ENCODE results near the gene ACTN1.

DNA sequence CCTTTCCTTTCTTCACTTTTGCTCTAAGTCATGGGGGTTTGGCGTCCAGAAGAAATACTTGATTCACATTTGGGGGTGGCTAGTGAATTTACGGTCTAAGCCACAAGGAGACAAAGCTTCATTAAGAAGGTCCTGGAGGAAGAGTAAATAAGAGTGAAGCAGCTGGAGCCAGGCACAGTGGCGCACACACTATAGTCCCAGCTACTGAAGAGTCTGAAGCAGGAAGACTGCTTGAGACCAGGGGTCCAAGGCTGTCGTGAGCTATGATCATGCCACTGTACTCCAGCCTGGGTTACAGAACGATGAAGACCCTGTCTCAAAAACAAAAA, 23.3 kb downstream of the ACTN1 start:
- TF ChIP-seq, protein P1, sequence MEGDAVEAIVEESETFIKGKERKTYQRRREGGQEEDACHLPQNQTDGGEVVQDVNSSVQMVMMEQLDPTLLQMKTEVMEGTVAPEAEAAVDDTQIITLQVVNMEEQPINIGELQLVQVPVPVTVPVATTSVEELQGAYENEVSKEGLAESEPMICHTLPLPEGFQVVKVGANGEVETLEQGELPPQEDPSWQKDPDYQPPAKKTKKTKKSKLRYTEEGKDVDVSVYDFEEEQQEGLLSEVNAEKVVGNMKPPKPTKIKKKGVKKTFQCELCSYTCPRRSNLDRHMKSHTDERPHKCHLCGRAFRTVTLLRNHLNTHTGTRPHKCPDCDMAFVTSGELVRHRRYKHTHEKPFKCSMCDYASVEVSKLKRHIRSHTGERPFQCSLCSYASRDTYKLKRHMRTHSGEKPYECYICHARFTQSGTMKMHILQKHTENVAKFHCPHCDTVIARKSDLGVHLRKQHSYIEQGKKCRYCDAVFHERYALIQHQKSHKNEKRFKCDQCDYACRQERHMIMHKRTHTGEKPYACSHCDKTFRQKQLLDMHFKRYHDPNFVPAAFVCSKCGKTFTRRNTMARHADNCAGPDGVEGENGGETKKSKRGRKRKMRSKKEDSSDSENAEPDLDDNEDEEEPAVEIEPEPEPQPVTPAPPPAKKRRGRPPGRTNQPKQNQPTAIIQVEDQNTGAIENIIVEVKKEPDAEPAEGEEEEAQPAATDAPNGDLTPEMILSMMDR (IDR thresholded peaks at IDR 0.05) = no peak
- no peak for TF ChIP-seq POLR2A (IDR thresholded peaks at IDR 0.05)
